Lung (tissue), 12 donors: ENCODE measurements around the gene ADARB1. TPM values are rescaled to one million over a fixed set of nuclear protein-coding genes. Genes with fewer than 3 reads are reported as not detected.
A peak's percentile ranks its signal among the peaks of the same experiment; 100 is the strongest.

Experiments used
- ATAC-seq: fragments of 200-7000 bp; cut with Tn5 transposase; one replicate; pipeline ENCODE4 v1.9.1; 2020; ENCODE audit warnings: moderate number of reproducible peaks; ENCODE audit not compliant: insufficient read depth, low FRiP score
- DNase-seq, 3 donors: peaks; one replicate each; pipeline ENCODE4 v3.0.0-alpha.2; 2013 to 2017
- H3K27ac ChIP-seq, 2 donors: one replicate each; pipeline ENCODE4 v1.5.1; 2013; ENCODE audit warnings: mild to moderate bottlenecking in 2 of 2, moderate library complexity in 2 of 2, control low read depth in 1 of 2, inconsistent platforms in 1 of 2, low read depth in 1 of 2, low read length in 1 of 2
- H3K27me3 ChIP-seq, 3 donors: one replicate each; pipeline ENCODE4 v1.5.1; 2013; ENCODE audit warnings: low read length in 2 of 3; ENCODE audit not compliant: control insufficient read depth in 3 of 3, insufficient read depth in 3 of 3
- H3K36me3 ChIP-seq, 4 donors: one replicate each; pipeline ENCODE4 v1.5.1; 2013; ENCODE audit warnings: low read length in 4 of 4, mild to moderate bottlenecking in 1 of 4, moderate library complexity in 1 of 4; ENCODE audit not compliant: control insufficient read depth in 4 of 4, insufficient read depth in 4 of 4
- H3K4me1 ChIP-seq, 5 donors: one replicate each; pipeline ENCODE4 v1.5.1; 2013; ENCODE audit warnings: low read length in 5 of 5, mild to moderate bottlenecking in 2 of 5, moderate library complexity in 1 of 5; ENCODE audit not compliant: control insufficient read depth in 5 of 5, insufficient read depth in 5 of 5
- H3K4me3 ChIP-seq: one replicate; pipeline ENCODE4 v1.5.1; 2013; ENCODE audit warnings: mild to moderate bottlenecking, control low read depth, moderate library complexity
- H3K9ac ChIP-seq, 2 donors: one replicate each; pipeline ENCODE4 v1.5.1; 2013; ENCODE audit warnings: low read length in 2 of 2, control low read depth in 1 of 2; ENCODE audit not compliant: insufficient read depth in 1 of 2
- H3K9me3 ChIP-seq, 4 donors: one replicate each; pipeline ENCODE4 v1.5.1; 2013; ENCODE audit warnings: low read length in 3 of 4, mild to moderate bottlenecking in 1 of 4, moderate library complexity in 1 of 4; ENCODE audit not compliant: control insufficient read depth in 4 of 4, insufficient read depth in 3 of 4
- CTCF ChIP-seq: IDR thresholded peaks from 2 replicates; pipeline ENCODE4 v1.5.1; 2012; ENCODE audit warnings: mild to moderate bottlenecking; ENCODE audit errors: control extremely low read depth, extremely low read depth
- WGBS, 2 donors: extraction: QIAGEN DNeasy Blood & Tissue Kit; methylation state at CpG; one replicate each; pipeline ENCODE4 v1.1.7; 2013; 5-methylcytosine and 5-hydroxymethylcytosine counted together
- polyA plus RNA-seq, 2 donors: library from polyadenylated mRNA; stranded (reverse); fragments of 200-250 nt; gene quantifications; one replicate each; pipeline ENCODE4 v1.2.1, GENCODE V29; 2013
- total RNA-seq, 2 donors: library from RNA; depleted of rRNA in 1 of 2; stranded (reverse); fragments of >200 nt in 1 of 2; gene quantifications; one replicate each; pipeline ENCODE4 v1.2.1, GENCODE V29; 2014 to 2021
- donor health status: control.
- donor health status: control.
- donor health status: Bipolar disorder and iron deficiency.
- donor health status: healthy.
- donor health status: DM: yes; HTN: yes; CAD: no.

ADARB1 gene
- total and polyA plus RNA-seq, 4 donors = 13.4 to 47.7 (median 32.6) TPM

GRCh38 chr21:45256912-45257672 is 182.7 kb downstream of the ADARB1 start:
- Histone ChIP-seq H3K4me1 (peaks cover 0 to 12% (median 0%) of the 10 kb centered on the region in 5 donors), H3K4me3 (no peak overlapping the region), H3K27ac (no peak overlapping the region), H3K36me3 (peaks cover 0 to 2% (median 0%) of the 10 kb centered on the region in 4 donors), H3K9ac (no peak overlapping the region), H3K9me3 (no peaks in the 10 kb centered on the region), H3K27me3 (peaks cover 0 to 5% (median 0%) of the 10 kb centered on the region in 3 donors)
- no peak for TF ChIP-seq CTCF
- WGBS, 2 donors = 33 to 46% methylated on average over 27 of the region's 27 CpGs
- ATAC-seq = no peak
- peak; percentile 55 to 66 (median 59) for DNase-seq

- Histone ChIP-seq H3K9ac (no peak overlapping the region), H3K4me3 (no peak overlapping the region), H3K4me1 (peaks cover 0 to 12% (median 0%) of the 10 kb centered on the region in 5 donors), H3K27me3 (peaks cover 0 to 5% (median 0%) of the 10 kb centered on the region in 3 donors), H3K36me3 (peaks cover 0 to 2% (median 0%) of the 10 kb centered on the region in 4 donors), H3K9me3 (no peaks in the 10 kb centered on the region), H3K27ac (no peak overlapping the region)
- no peak for TF ChIP-seq CTCF
- DNase-seq (no peak), ATAC-seq (no peak)
- WGBS, 2 donors = 78 to 87% methylated on average over 40 of the region's 40 CpGs
Measured at GRCh38 chr21:45257673-45258341, 183.4 kb downstream of the ADARB1 start.

GRCh38 chr21:45258466-45258865 is 184.1 kb downstream of the ADARB1 start:
- ATAC-seq = no peak

More at GRCh38 chr21:45258466-45258865, 184.1 kb downstream of the ADARB1 start:
- no peak overlapping the region for H3K4me3 ChIP-seq
- H3K4me1 ChIP-seq = peaks cover 0 to 12% (median 0%) of the 10 kb centered on the region in 5 donors
- peaks cover 0 to 6% (median 0%) of the 10 kb centered on the region in 4 donors for H3K36me3 ChIP-seq
- no peak overlapping the region for H3K9ac ChIP-seq
- no peaks in the 10 kb centered on the region for H3K9me3 ChIP-seq
- 60 to 88% methylated on average over 19 of the region's 19 CpGs for WGBS, 2 donors
- H3K27ac ChIP-seq = no peak overlapping the region
- no peak for DNase-seq
- TF ChIP-seq CTCF = no peak
- H3K27me3 ChIP-seq = peaks cover 0 to 3% (median 0%) of the 10 kb centered on the region in 3 donors
